ENCODE results near the gene AGA.

DNA sequence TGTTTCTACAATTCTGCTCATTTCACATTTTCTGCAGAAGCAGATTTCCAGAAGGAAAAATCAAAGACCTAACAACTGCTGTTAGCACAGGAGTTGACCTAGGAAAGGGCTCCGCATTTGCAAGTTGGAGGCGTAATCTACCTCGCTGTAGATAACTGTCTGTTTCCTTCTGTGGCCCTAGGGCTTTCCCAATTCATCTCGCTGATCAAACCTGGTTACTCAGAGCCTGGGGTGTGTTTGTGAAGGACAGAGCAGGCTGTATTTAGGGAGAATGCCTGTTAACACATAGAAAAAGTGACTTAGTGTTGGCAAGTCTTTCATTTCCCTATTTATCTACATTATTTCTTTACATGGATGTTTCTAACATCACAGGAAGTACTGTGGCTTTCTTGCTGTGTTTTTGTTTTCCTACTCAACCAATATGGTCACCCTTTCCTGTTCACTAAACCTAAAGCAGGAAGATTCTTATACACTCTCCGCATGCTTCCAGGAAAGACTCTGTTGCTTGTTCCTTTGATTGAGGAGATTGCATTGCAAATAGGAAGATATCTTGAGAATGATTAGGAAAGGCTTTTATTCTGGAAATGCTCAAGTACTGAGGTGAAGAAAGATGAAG lies 40.5 kb downstream of the AGA start:
- TF ChIP-seq, protein P1, sequence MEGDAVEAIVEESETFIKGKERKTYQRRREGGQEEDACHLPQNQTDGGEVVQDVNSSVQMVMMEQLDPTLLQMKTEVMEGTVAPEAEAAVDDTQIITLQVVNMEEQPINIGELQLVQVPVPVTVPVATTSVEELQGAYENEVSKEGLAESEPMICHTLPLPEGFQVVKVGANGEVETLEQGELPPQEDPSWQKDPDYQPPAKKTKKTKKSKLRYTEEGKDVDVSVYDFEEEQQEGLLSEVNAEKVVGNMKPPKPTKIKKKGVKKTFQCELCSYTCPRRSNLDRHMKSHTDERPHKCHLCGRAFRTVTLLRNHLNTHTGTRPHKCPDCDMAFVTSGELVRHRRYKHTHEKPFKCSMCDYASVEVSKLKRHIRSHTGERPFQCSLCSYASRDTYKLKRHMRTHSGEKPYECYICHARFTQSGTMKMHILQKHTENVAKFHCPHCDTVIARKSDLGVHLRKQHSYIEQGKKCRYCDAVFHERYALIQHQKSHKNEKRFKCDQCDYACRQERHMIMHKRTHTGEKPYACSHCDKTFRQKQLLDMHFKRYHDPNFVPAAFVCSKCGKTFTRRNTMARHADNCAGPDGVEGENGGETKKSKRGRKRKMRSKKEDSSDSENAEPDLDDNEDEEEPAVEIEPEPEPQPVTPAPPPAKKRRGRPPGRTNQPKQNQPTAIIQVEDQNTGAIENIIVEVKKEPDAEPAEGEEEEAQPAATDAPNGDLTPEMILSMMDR (IDR thresholded peaks at IDR 0.05 in 8 of 11, conservative IDR thresholded peaks at IDR 0.05 in 3 of 11), result no peak
- no peak for TF ChIP-seq POLR2A (IDR thresholded peaks at IDR 0.05)
- no peak for TF ChIP-seq POLR2AphosphoS5 (IDR thresholded peaks at IDR 0.05)
